Fibroblast of pulmonary artery (primary cell): ENCODE data around the gene PARD6A.

Experiments used
- DNase-seq: peaks from one replicate; pipeline ENCODE4 v3.0.0-alpha.2; 2010; ENCODE audit warnings: low read depth
- H3K4me3 ChIP-seq: replicated peaks from 2 replicates; pipeline ENCODE4 v1.5.1; 2011; ENCODE audit warnings: low read depth, mild to moderate bottlenecking, control low read depth, low read length, moderate library complexity
- CTCF ChIP-seq: IDR thresholded peaks from 2 replicates; pipeline ENCODE4 v1.5.1; 2011; ENCODE audit warnings: mild to moderate bottlenecking, control low read depth, low read length, inconsistent platforms; ENCODE audit errors: missing control alignments

The PARD6A gene

GRCh38 chr16:67666559-67667452 lies 6.0 kb downstream of the PARD6A start, which contains the start of the genes C16orf86 and ENKD1:
Gene C16orf86, plus strand, starts transcription at chr16:67666814. Its CDS starts 157 bp downstream, at chr16:67666971.
Gene ENKD1, minus strand, starts transcription at chr16:67666750. Its CDS starts 308 bp downstream, at chr16:67666442.
- H3K4me3 ChIP-seq, result peak within 1 kb of the TSS; percentile 63
- no peak for TF ChIP-seq CTCF
- DNase-seq, result peak; percentile 74

- TF ChIP-seq CTCF, result no peak
- H3K4me3 ChIP-seq, result peak overlapping the region; percentile 63
- DNase-seq, result no peak
Measured at GRCh38 chr16:67667453-67667816, 6.7 kb downstream of the PARD6A start.

- peak; percentile 89 for TF ChIP-seq CTCF
- peak; percentile 94 for DNase-seq
- peak overlapping the region; percentile 63 for H3K4me3 ChIP-seq
Measured at GRCh38 chr16:67667817-67668494, 7.2 kb downstream of the PARD6A start.

- peak; percentile 8 for TF ChIP-seq CTCF
- no peak for DNase-seq
- no peak overlapping the region for H3K4me3 ChIP-seq
Measured at GRCh38 chr16:67668495-67669157, 7.9 kb downstream of the PARD6A start.

GRCh38 chr16:67669499-67670101 lies 8.8 kb downstream of the PARD6A start:
- no peak overlapping the region for H3K4me3 ChIP-seq
- no peak for DNase-seq
- TF ChIP-seq CTCF, result no peak

- no peak for DNase-seq
- no peak overlapping the region for H3K4me3 ChIP-seq
- no peak for TF ChIP-seq CTCF
Measured at GRCh38 chr16:67672306-67672705, 11.5 kb downstream of the PARD6A start.
